Superior temporal gyrus (tissue), 1 donor: ENCODE results near the gene CNPY2.
"Not testable (repeated sequence)": the region's sequence is repeated elsewhere in the genome, so short reads cannot be mapped to it uniquely, and the experiment has no call there.

Experiments
- DNase-seq: peaks from one replicate; pipeline ENCODE4 v3.0.0-alpha.2; 2016; ENCODE audit errors: extremely low spot score

Gene CNPY2

GRCh38 chr12:56333679-56334489 is 18.1 kb upstream of the CNPY2 start, which contains the start of gene PAN2:
Gene PAN2, minus strand, starts transcription at chr12:56334000. Its CDS starts 906 bp downstream, at chr12:56333094.
- DNase-seq, result peak; percentile 98

- no peak for DNase-seq
Measured at GRCh38 chr12:56333197-56333678, 17.4 kb upstream of the CNPY2 start.

- no peak for DNase-seq
Measured at GRCh38 chr12:56332512-56333196, 16.9 kb upstream of the CNPY2 start.

GRCh38 chr12:56330936-56331490 is 15.2 kb upstream of the CNPY2 start:
- no peak for DNase-seq

- DNase-seq, result no peak
Measured at GRCh38 chr12:56326533-56326932, 10.7 kb upstream of the CNPY2 start.

GRCh38 chr12:56326126-56326525 is 10.3 kb upstream of the CNPY2 start:
- DNase-seq, result no peak

GRCh38 chr12:56324206-56324605 is 8.4 kb upstream of the CNPY2 start:
- DNase-seq, result no peak

GRCh38 chr12:56321610-56322009 is 5.8 kb upstream of the CNPY2 start:
- DNase-seq, result not testable (repeated sequence)

GRCh38 chr12:56321027-56321426 is 5.2 kb upstream of the CNPY2 start:
- DNase-seq, result no peak

- no peak for DNase-seq
Measured at GRCh38 chr12:56317675-56318074, 1.9 kb upstream of the CNPY2 start.

- peak; percentile 67 for DNase-seq
Measured at GRCh38 chr12:56315249-56315621, 553 bp downstream of the CNPY2 start.

- DNase-seq, result no peak
Measured at GRCh38 chr12:56311003-56311402, 4.8 kb downstream of the CNPY2 start.

- no peak for DNase-seq
Measured at GRCh38 chr12:56308714-56309113, 7.1 kb downstream of the CNPY2 start.

- no peak for DNase-seq
Measured at GRCh38 chr12:56307221-56307965, 8.4 kb downstream of the CNPY2 start.

- DNase-seq, result no peak
Measured at GRCh38 chr12:56304872-56305590, 10.8 kb downstream of the CNPY2 start.

- DNase-seq, result no peak
Measured at GRCh38 chr12:56304276-56304675, 11.5 kb downstream of the CNPY2 start.

GRCh38 chr12:56300644-56301464 is 14.9 kb downstream of the CNPY2 start:
- no peak for DNase-seq

- peak; percentile 98 for DNase-seq
Measured at GRCh38 chr12:56299853-56300643, 15.7 kb downstream of the CNPY2 start, which contains the start of gene CS. Gene CS, minus strand, starts transcription at chr12:56300330. Its CDS starts 129 bp downstream, at chr12:56300201.

GRCh38 chr12:56299308-56299852 is 16.4 kb downstream of the CNPY2 start:
- no peak for DNase-seq
